HG03565 (cell line): ENCODE measurements around the gene FOXD2.
A peak's percentile ranks its signal among the peaks of the same experiment; 100 is the strongest.

Experiments
- ATAC-seq: cut with Tn5 transposase; IDR thresholded peaks from one replicate; pipeline ENCODE4 v1.9.1; 2021; ENCODE audit warnings: mild to moderate bottlenecking, moderate library complexity; ENCODE audit not compliant: unreplicated experiment

Gene FOXD2

GRCh38 chr1:47416319-47417169 lies 21.3 kb upstream of the FOXD2 start:
- ATAC-seq, result no peak

- ATAC-seq, result no peak
Observed at GRCh38 chr1:47417170-47418044, 20.4 kb upstream of the FOXD2 start.

GRCh38 chr1:47418122-47418521 lies 19.7 kb upstream of the FOXD2 start:
- no peak for ATAC-seq

GRCh38 chr1:47418681-47419325 lies 19.0 kb upstream of the FOXD2 start:
- ATAC-seq, result no peak

- ATAC-seq, result no peak
Observed at GRCh38 chr1:47420547-47420946, 17.3 kb upstream of the FOXD2 start.

- no peak for ATAC-seq
Observed at GRCh38 chr1:47423872-47424271, 14.0 kb upstream of the FOXD2 start.

- ATAC-seq, result no peak
Observed at GRCh38 chr1:47424336-47424982, 13.4 kb upstream of the FOXD2 start.

- ATAC-seq, result no peak
Observed at GRCh38 chr1:47431534-47431933, 6.3 kb upstream of the FOXD2 start.

GRCh38 chr1:47432071-47433036 lies 5.5 kb upstream of the FOXD2 start:
- ATAC-seq, result no peak

- no peak for ATAC-seq
Observed at GRCh38 chr1:47433037-47433421, 4.8 kb upstream of the FOXD2 start.

- ATAC-seq, result no peak
Observed at GRCh38 chr1:47433477-47434050, 4.3 kb upstream of the FOXD2 start.

GRCh38 chr1:47434051-47434842 lies 3.6 kb upstream of the FOXD2 start:
- no peak for ATAC-seq

- no peak for ATAC-seq
Observed at GRCh38 chr1:47435506-47436303, 2.1 kb upstream of the FOXD2 start.

- peak; percentile 45 for ATAC-seq
Observed at GRCh38 chr1:47436304-47436978, 1.4 kb upstream of the FOXD2 start.

- peak; percentile 2 for ATAC-seq
Observed at GRCh38 chr1:47436979-47437446, 831 bp upstream of the FOXD2 start.

- ATAC-seq, result no peak
Observed at GRCh38 chr1:47438165-47439016, 547 bp downstream of the FOXD2 start.
